GM18861 (cell line): ENCODE measurements around the gene CBFA2T3.
"Not testable (repeated sequence)": the region's sequence is repeated elsewhere in the genome, so short reads cannot be mapped to it uniquely, and the experiment has no call there.

Experiments used
- ATAC-seq: cut with Tn5 transposase; IDR thresholded peaks from one replicate; pipeline ENCODE4 v1.9.1; 2021; ENCODE audit not compliant: unreplicated experiment

The CBFA2T3 gene

GRCh38 chr16:88894681-88895300 is 82.2 kb downstream of the CBFA2T3 start:
- no peak for ATAC-seq

- ATAC-seq, result not testable (repeated sequence)
Observed at GRCh38 chr16:88894266-88894665, 82.7 kb downstream of the CBFA2T3 start.

- no peak for ATAC-seq
Observed at GRCh38 chr16:88893127-88893968, 83.7 kb downstream of the CBFA2T3 start.

GRCh38 chr16:88892065-88892464 is 84.9 kb downstream of the CBFA2T3 start:
- no peak for ATAC-seq

GRCh38 chr16:88891083-88891482 is 85.9 kb downstream of the CBFA2T3 start:
- no peak for ATAC-seq

GRCh38 chr16:88889702-88890352 is 87.2 kb downstream of the CBFA2T3 start:
- not testable (repeated sequence) for ATAC-seq

GRCh38 chr16:88888461-88889387 is 88.3 kb downstream of the CBFA2T3 start:
- no peak for ATAC-seq

GRCh38 chr16:88888057-88888456 is 89.0 kb downstream of the CBFA2T3 start:
- ATAC-seq, result no peak

GRCh38 chr16:88886845-88887521 is 90.0 kb downstream of the CBFA2T3 start:
- ATAC-seq, result no peak

- ATAC-seq, result no peak
Observed at GRCh38 chr16:88886420-88886844, 90.6 kb downstream of the CBFA2T3 start.

GRCh38 chr16:88885693-88886280 is 91.2 kb downstream of the CBFA2T3 start:
- ATAC-seq, result no peak

GRCh38 chr16:88884569-88885271 is 92.3 kb downstream of the CBFA2T3 start:
- no peak for ATAC-seq

- no peak for ATAC-seq
Observed at GRCh38 chr16:88883946-88884345, 93.1 kb downstream of the CBFA2T3 start.

GRCh38 chr16:88883117-88883895 is 93.7 kb downstream of the CBFA2T3 start:
- no peak for ATAC-seq

- no peak for ATAC-seq
Observed at GRCh38 chr16:88882358-88883030, 94.5 kb downstream of the CBFA2T3 start.

- ATAC-seq, result no peak
Observed at GRCh38 chr16:88881675-88882357, 95.2 kb downstream of the CBFA2T3 start.

GRCh38 chr16:88881007-88881615 is 95.9 kb downstream of the CBFA2T3 start:
- no peak for ATAC-seq
